Esophagus muscularis mucosa (tissue), 3 donors: ENCODE results near the gene USP47.

ENCODE experiments used
- POLR2A ChIP-seq: fragments of 450-650 bp; IDR thresholded peaks from one replicate; pipeline ENCODE4 v1.6.1; 2017; ENCODE audit warnings: antibody characterized with exemption, moderate library complexity, mild to moderate bottlenecking, low read depth
- POLR2AphosphoS5 ChIP-seq, 2 donors: sonication (generic); formaldehyde crosslinking; IDR thresholded peaks; one replicate each; pipeline ENCODE4 v1.6.1; 2017; ENCODE audit warnings: antibody characterized with exemption in 2 of 2
- TF ChIP-seq, protein P1 (sequence below), 3 experiments: fragments of 200-600 bp in 2 of 3; fragments of 450-650 bp in 1 of 3; sonication (generic) in 2 of 3; IDR thresholded peaks; one replicate each; pipeline ENCODE4 v1.5.1; 2017 to 2019; ENCODE audit warnings: antibody characterized with exemption in 3 of 3, mild to moderate bottlenecking in 2 of 3, moderate library complexity in 1 of 3

DNA sequence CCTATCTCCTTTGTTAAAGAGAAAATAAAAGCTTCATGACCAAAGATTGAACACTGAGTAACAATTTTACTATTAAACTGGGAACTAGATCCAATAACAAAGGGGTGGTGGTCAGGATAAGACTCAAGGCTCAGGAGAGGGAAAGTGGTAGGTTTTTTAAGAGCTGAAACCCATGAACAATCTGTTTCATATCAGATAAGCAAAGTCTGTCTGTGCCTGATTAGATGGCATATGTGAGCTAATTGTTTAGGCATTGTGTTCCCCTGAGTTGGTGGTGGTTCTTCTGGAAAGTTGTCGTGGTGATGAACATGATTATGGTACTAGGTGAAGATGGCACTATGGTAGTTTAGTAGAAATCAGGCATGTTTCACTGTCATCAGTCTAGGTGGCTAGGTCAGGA, 24.4 kb downstream of the USP47 start:
- TF ChIP-seq POLR2AphosphoS5 (IDR thresholded peaks at IDR 0.05) (no peak), POLR2A (no peak)
- TF ChIP-seq, protein P1, sequence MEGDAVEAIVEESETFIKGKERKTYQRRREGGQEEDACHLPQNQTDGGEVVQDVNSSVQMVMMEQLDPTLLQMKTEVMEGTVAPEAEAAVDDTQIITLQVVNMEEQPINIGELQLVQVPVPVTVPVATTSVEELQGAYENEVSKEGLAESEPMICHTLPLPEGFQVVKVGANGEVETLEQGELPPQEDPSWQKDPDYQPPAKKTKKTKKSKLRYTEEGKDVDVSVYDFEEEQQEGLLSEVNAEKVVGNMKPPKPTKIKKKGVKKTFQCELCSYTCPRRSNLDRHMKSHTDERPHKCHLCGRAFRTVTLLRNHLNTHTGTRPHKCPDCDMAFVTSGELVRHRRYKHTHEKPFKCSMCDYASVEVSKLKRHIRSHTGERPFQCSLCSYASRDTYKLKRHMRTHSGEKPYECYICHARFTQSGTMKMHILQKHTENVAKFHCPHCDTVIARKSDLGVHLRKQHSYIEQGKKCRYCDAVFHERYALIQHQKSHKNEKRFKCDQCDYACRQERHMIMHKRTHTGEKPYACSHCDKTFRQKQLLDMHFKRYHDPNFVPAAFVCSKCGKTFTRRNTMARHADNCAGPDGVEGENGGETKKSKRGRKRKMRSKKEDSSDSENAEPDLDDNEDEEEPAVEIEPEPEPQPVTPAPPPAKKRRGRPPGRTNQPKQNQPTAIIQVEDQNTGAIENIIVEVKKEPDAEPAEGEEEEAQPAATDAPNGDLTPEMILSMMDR (IDR thresholded peaks at IDR 0.05), result no peak
